HG02938 (cell line): ENCODE measurements around the gene MACROD1.

Experiments used
- ATAC-seq: cut with Tn5 transposase; IDR thresholded peaks from one replicate; pipeline ENCODE4 v1.9.1; 2021; ENCODE audit warnings: mild to moderate bottlenecking, moderate library complexity; ENCODE audit not compliant: unreplicated experiment

The MACROD1 gene

GRCh38 chr11:64094463-64095260 is 71.3 kb downstream of the MACROD1 start:
- ATAC-seq: no peak

GRCh38 chr11:64093233-64094039 is 72.5 kb downstream of the MACROD1 start:
- ATAC-seq: no peak

- ATAC-seq: no peak
Measured at GRCh38 chr11:64092761-64093136, 73.2 kb downstream of the MACROD1 start.

GRCh38 chr11:64092111-64092760 is 73.7 kb downstream of the MACROD1 start:
- ATAC-seq: no peak

GRCh38 chr11:64090806-64091516 is 75.0 kb downstream of the MACROD1 start:
- no peak for ATAC-seq

- ATAC-seq: no peak
Measured at GRCh38 chr11:64089915-64090805, 75.8 kb downstream of the MACROD1 start.

- no peak for ATAC-seq
Measured at GRCh38 chr11:64089493-64089892, 76.4 kb downstream of the MACROD1 start.

- no peak for ATAC-seq
Measured at GRCh38 chr11:64089027-64089360, 76.9 kb downstream of the MACROD1 start.

GRCh38 chr11:64088162-64089026 is 77.5 kb downstream of the MACROD1 start:
- no peak for ATAC-seq

GRCh38 chr11:64086258-64087123 is 79.4 kb downstream of the MACROD1 start:
- ATAC-seq: no peak

- no peak for ATAC-seq
Measured at GRCh38 chr11:64085906-64086257, 80.0 kb downstream of the MACROD1 start.

- ATAC-seq: no peak
Measured at GRCh38 chr11:64084951-64085710, 80.8 kb downstream of the MACROD1 start.

GRCh38 chr11:64084146-64084950 is 81.6 kb downstream of the MACROD1 start:
- no peak for ATAC-seq

GRCh38 chr11:64083398-64084080 is 82.4 kb downstream of the MACROD1 start:
- ATAC-seq: no peak

- ATAC-seq: no peak
Measured at GRCh38 chr11:64081745-64082442, 84.0 kb downstream of the MACROD1 start.

GRCh38 chr11:64080390-64080789 is 85.5 kb downstream of the MACROD1 start:
- no peak for ATAC-seq
